KMS-11 (cell line): Measurements from ENCODE around the gene TC2N.

ENCODE experiments used
- H2AFZ ChIP-seq: fragments of 200-600 bp; sonication (generic); 2 replicates; pipeline ENCODE4 v1.6.1; 2016; ENCODE audit warnings: antibody characterized with exemption, mixed run types, low read depth
- H3K27ac ChIP-seq: fragments of 200-600 bp; sonication (generic); 2 replicates; pipeline ENCODE4 v1.6.1; 2016; ENCODE audit warnings: mild to moderate bottlenecking, mixed run types
- H3K27me3 ChIP-seq: fragments of 200-600 bp; sonication (generic); 2 replicates; pipeline ENCODE4 v1.6.1; 2017; ENCODE audit warnings: mild to moderate bottlenecking, low read depth, mixed run types, moderate library complexity; ENCODE audit not compliant: insufficient read depth
- H3K36me3 ChIP-seq: fragments of 200-600 bp; sonication (generic); 2 replicates; pipeline ENCODE4 v1.6.1; 2017; ENCODE audit warnings: mild to moderate bottlenecking, mixed run types; ENCODE audit not compliant: insufficient read depth
- H3K4me1 ChIP-seq: fragments of 200-600 bp; sonication (generic); 2 replicates; pipeline ENCODE4 v1.6.1; 2016; ENCODE audit warnings: mild to moderate bottlenecking, low read depth, mixed run types; ENCODE audit not compliant: poor library complexity, severe bottlenecking
- H3K4me2 ChIP-seq: fragments of 200-600 bp; sonication (generic); 2 replicates; pipeline ENCODE4 v1.7.0; 2016; ENCODE audit warnings: mild to moderate bottlenecking, mixed run types
- H3K4me3 ChIP-seq: fragments of 200-600 bp; sonication (generic); IDR thresholded peaks from 2 replicates; pipeline ENCODE4 v1.6.1; 2017; ENCODE audit warnings: low read depth, low read length, mixed read lengths; ENCODE audit not compliant: insufficient read depth
- H3K79me2 ChIP-seq: fragments of 200-600 bp; sonication (generic); 2 replicates; pipeline ENCODE4 v1.6.1; 2016; ENCODE audit warnings: low read depth, mixed run types; ENCODE audit not compliant: insufficient read depth
- H3K9ac ChIP-seq: fragments of 200-600 bp; sonication (generic); 2 replicates; pipeline ENCODE4 v1.6.1; 2016; ENCODE audit warnings: mild to moderate bottlenecking, mixed run types
- H4K20me1 ChIP-seq: fragments of 200-600 bp; sonication (generic); 2 replicates; pipeline ENCODE4 v1.6.1; 2016; ENCODE audit warnings: mild to moderate bottlenecking, mixed run types; ENCODE audit not compliant: insufficient read depth
- CTCF ChIP-seq: fragments of 200-600 bp; sonication (generic); conservative IDR thresholded peaks from 2 replicates; pipeline ENCODE4 v1.6.1; 2017; ENCODE audit warnings: low read depth, mild to moderate bottlenecking, antibody characterized with exemption, low read length, moderate library complexity, mixed read lengths

TC2N gene

DNA sequence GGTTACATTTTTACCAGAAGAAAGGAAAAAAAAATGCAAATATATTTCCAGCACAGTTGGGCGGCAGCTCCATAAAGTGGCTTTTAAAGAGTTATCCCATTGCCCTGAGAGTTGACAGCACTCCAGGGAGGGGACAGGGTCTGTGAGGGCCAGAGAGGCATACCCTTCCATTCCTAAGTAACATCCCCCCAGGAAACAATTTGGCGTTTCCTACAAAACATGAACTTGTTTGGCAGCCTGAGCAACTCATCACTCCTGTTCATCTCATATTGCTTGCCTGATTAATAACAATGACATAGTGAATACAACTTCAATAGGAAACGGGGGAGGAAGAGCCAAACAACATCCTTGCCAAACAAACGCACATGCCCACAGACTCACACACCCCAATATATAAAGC lies 23.3 kb downstream of the TC2N start:
- no peaks in the 10 kb centered on the region for H3K4me1 ChIP-seq
- H3K36me3 ChIP-seq, result no peaks in the 10 kb centered on the region
- H3K27ac ChIP-seq, result no peak overlapping the region
- H2AFZ ChIP-seq, result no peak overlapping the region
- no peak overlapping the region for H3K9ac ChIP-seq
- TF ChIP-seq CTCF, result no peak
- no peak overlapping the region for H3K4me3 ChIP-seq
- no peak overlapping the region for H3K4me2 ChIP-seq
- no peaks in the 10 kb centered on the region for H4K20me1 ChIP-seq
- H3K27me3 ChIP-seq, result no peaks in the 10 kb centered on the region
- H3K79me2 ChIP-seq, result no peaks in the 10 kb centered on the region

GRCh38 chr14:91843437-91843836 lies 23.9 kb downstream of the TC2N start:
- Histone ChIP-seq H3K4me2 (no peak overlapping the region), H4K20me1 (no peaks in the 10 kb centered on the region), H3K79me2 (no peaks in the 10 kb centered on the region), H3K9ac (no peak overlapping the region), H3K27ac (no peak overlapping the region), H2AFZ (no peak overlapping the region), H3K4me3 (no peak overlapping the region), H3K27me3 (no peaks in the 10 kb centered on the region), H3K4me1 (no peaks in the 10 kb centered on the region), H3K36me3 (no peaks in the 10 kb centered on the region)
- no peak for TF ChIP-seq CTCF

- Histone ChIP-seq H3K79me2 (no peaks in the 10 kb centered on the region), H3K9ac (no peak overlapping the region), H3K4me1 (peaks cover 5% of the 10 kb centered on the region), H3K27me3 (no peaks in the 10 kb centered on the region), H3K36me3 (no peaks in the 10 kb centered on the region), H3K4me3 (no peak overlapping the region), H2AFZ (no peak overlapping the region), H4K20me1 (no peaks in the 10 kb centered on the region), H3K4me2 (no peak overlapping the region), H3K27ac (no peak overlapping the region)
- no peak for TF ChIP-seq CTCF
These were observed 26.3 kb downstream of the TC2N start for GRCh38 chr14:91841065-91841464.

DNA sequence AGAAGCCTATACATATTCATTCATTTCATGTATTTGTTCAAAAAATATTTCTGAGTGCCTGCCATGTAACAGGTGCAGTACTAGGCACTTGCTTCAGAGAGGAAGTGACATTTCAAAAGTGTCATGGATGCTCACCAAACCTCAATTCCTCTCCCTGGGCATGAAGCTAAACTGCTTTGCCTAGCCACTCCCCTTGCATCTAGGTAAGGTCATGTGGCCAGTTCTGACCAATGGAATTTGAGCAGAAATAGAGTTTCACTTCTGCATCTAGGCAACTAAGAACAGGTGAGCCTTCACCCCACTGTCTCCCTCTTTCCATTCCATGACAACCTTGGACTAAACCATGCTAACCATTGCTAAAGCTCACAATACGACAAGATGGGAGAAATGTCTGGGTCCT lies 27.6 kb downstream of the TC2N start:
- no peak overlapping the region for H3K27ac ChIP-seq
- H2AFZ ChIP-seq, result no peak overlapping the region
- H3K4me2 ChIP-seq, result no peak overlapping the region
- H3K4me1 ChIP-seq, result peaks cover 5% of the 10 kb centered on the region
- no peaks in the 10 kb centered on the region for H4K20me1 ChIP-seq
- peaks cover 7% of the 10 kb centered on the region; the same call in 1 of the 2 replicates for H3K27me3 ChIP-seq
- H3K79me2 ChIP-seq, result no peaks in the 10 kb centered on the region
- no peak overlapping the region for H3K4me3 ChIP-seq
- TF ChIP-seq CTCF, result no peak
- no peak overlapping the region for H3K9ac ChIP-seq
- H3K36me3 ChIP-seq, result no peaks in the 10 kb centered on the region
